Measurements from ENCODE around the gene DIRAS3.
"Not testable (repeated sequence)": the region's sequence is repeated elsewhere in the genome, so short reads cannot be mapped to it uniquely, and the experiment has no call there.

Gene DIRAS3

GRCh38 chr1:68049941-68050878 is at the start of gene DIRAS3:
Gene DIRAS3, minus strand, starts transcription at chr1:68050627. Its CDS starts 3,330 bp downstream, at chr1:68047297.
- Histone ChIP-seq H3K9me3 (ENCODE audit: control insufficient read depth, low read depth, low read length) (no peaks in the 10 kb centered on the region), H3K27me3 (ENCODE audit: control insufficient read depth, insufficient read depth, low read length) (peaks cover 35% of the 10 kb centered on the region), H3K4me3 (ENCODE audit: low read length) (peak within 1 kb of the TSS; percentile 52), H3K27ac (ENCODE audit: low read length) (no peak within 1 kb of the TSS), H3K9ac (ENCODE audit: low read length) (no peak within 1 kb of the TSS), H3K4me1 (ENCODE audit: control insufficient read depth, low read depth, low read length) (no peaks in the 10 kb centered on the region), H3K36me3 (ENCODE audit: control insufficient read depth, low read depth, low read length) (no peaks in the 10 kb centered on the region)

- Histone ChIP-seq H3K36me3 (ENCODE audit: control insufficient read depth, low read depth, low read length) (no peaks in the 10 kb centered on the region), H3K9me3 (ENCODE audit: control insufficient read depth, low read depth, low read length) (no peaks in the 10 kb centered on the region), H3K4me1 (ENCODE audit: control insufficient read depth, low read depth, low read length) (no peaks in the 10 kb centered on the region), H3K9ac (ENCODE audit: low read length) (no peak overlapping the region), H3K4me3 (ENCODE audit: low read length) (no peak overlapping the region), H3K27me3 (ENCODE audit: control insufficient read depth, insufficient read depth, low read length) (no peaks in the 10 kb centered on the region), H3K27ac (ENCODE audit: low read length) (no peak overlapping the region)
Measured at GRCh38 chr1:68093737-68094136, 43.3 kb upstream of the DIRAS3 start.

- H3K4me1 ChIP-seq (ENCODE audit: control insufficient read depth, low read depth, low read length) = no peaks in the 10 kb centered on the region
- H3K36me3 ChIP-seq (ENCODE audit: control insufficient read depth, low read depth, low read length) = no peaks in the 10 kb centered on the region
- no peaks in the 10 kb centered on the region for H3K9me3 ChIP-seq (ENCODE audit: control insufficient read depth, low read depth, low read length)
Measured at GRCh38 chr1:68087184-68087583, 36.8 kb upstream of the DIRAS3 start.

GRCh38 chr1:68085752-68086151 is 35.3 kb upstream of the DIRAS3 start:
- H3K9ac ChIP-seq (ENCODE audit: low read length) = no peak overlapping the region
- H3K4me3 ChIP-seq (ENCODE audit: low read length) = no peak overlapping the region
- H3K27ac ChIP-seq (ENCODE audit: low read length) = no peak overlapping the region
- no peaks in the 10 kb centered on the region for H3K36me3 ChIP-seq (ENCODE audit: control insufficient read depth, low read depth, low read length)
- H3K27me3 ChIP-seq (ENCODE audit: control insufficient read depth, insufficient read depth, low read length) = no peaks in the 10 kb centered on the region
- no peaks in the 10 kb centered on the region for H3K9me3 ChIP-seq (ENCODE audit: control insufficient read depth, low read depth, low read length)
- no peaks in the 10 kb centered on the region for H3K4me1 ChIP-seq (ENCODE audit: control insufficient read depth, low read depth, low read length)

More at GRCh38 chr1:68087184-68087583, 36.8 kb upstream of the DIRAS3 start:
- Histone ChIP-seq H3K4me3 (ENCODE audit: low read length) (no peak overlapping the region), H3K9ac (ENCODE audit: low read length) (no peak overlapping the region), H3K27ac (ENCODE audit: low read length) (no peak overlapping the region), H3K27me3 (ENCODE audit: control insufficient read depth, insufficient read depth, low read length) (no peaks in the 10 kb centered on the region)

GRCh38 chr1:68083686-68084085 is 33.3 kb upstream of the DIRAS3 start:
- Histone ChIP-seq H3K36me3 (ENCODE audit: control insufficient read depth, low read depth, low read length) (no peaks in the 10 kb centered on the region), H3K4me3 (ENCODE audit: low read length) (no peak overlapping the region), H3K4me1 (ENCODE audit: control insufficient read depth, low read depth, low read length) (no peaks in the 10 kb centered on the region), H3K27me3 (ENCODE audit: control insufficient read depth, insufficient read depth, low read length) (no peaks in the 10 kb centered on the region), H3K9ac (ENCODE audit: low read length) (no peak overlapping the region), H3K27ac (ENCODE audit: low read length) (no peak overlapping the region), H3K9me3 (ENCODE audit: control insufficient read depth, low read depth, low read length) (no peaks in the 10 kb centered on the region)

- H3K27ac ChIP-seq (ENCODE audit: low read length) = no peak overlapping the region
- no peaks in the 10 kb centered on the region for H3K4me1 ChIP-seq (ENCODE audit: control insufficient read depth, low read depth, low read length)
- no peaks in the 10 kb centered on the region for H3K36me3 ChIP-seq (ENCODE audit: control insufficient read depth, low read depth, low read length)
- no peaks in the 10 kb centered on the region for H3K9me3 ChIP-seq (ENCODE audit: control insufficient read depth, low read depth, low read length)
- H3K4me3 ChIP-seq (ENCODE audit: low read length) = no peak overlapping the region
- no peaks in the 10 kb centered on the region for H3K27me3 ChIP-seq (ENCODE audit: control insufficient read depth, insufficient read depth, low read length)
- H3K9ac ChIP-seq (ENCODE audit: low read length) = no peak overlapping the region
Measured at GRCh38 chr1:68081775-68082283, 31.4 kb upstream of the DIRAS3 start.

GRCh38 chr1:68078647-68079046 is 28.2 kb upstream of the DIRAS3 start:
- no peak overlapping the region for H3K9ac ChIP-seq (ENCODE audit: low read length)
- no peak overlapping the region for H3K4me3 ChIP-seq (ENCODE audit: low read length)
- no peak overlapping the region for H3K27ac ChIP-seq (ENCODE audit: low read length)
- no peaks in the 10 kb centered on the region for H3K36me3 ChIP-seq (ENCODE audit: control insufficient read depth, low read depth, low read length)
- no peaks in the 10 kb centered on the region for H3K9me3 ChIP-seq (ENCODE audit: control insufficient read depth, low read depth, low read length)
- no peaks in the 10 kb centered on the region for H3K4me1 ChIP-seq (ENCODE audit: control insufficient read depth, low read depth, low read length)
- no peaks in the 10 kb centered on the region for H3K27me3 ChIP-seq (ENCODE audit: control insufficient read depth, insufficient read depth, low read length)

GRCh38 chr1:68074472-68074871 is 24.0 kb upstream of the DIRAS3 start:
- H3K9me3 ChIP-seq (ENCODE audit: control insufficient read depth, low read depth, low read length) = no peaks in the 10 kb centered on the region
- no peak overlapping the region for H3K27ac ChIP-seq (ENCODE audit: low read length)
- no peak overlapping the region for H3K9ac ChIP-seq (ENCODE audit: low read length)
- H3K4me1 ChIP-seq (ENCODE audit: control insufficient read depth, low read depth, low read length) = peaks cover 5% of the 10 kb centered on the region
- H3K4me3 ChIP-seq (ENCODE audit: low read length) = no peak overlapping the region
- H3K27me3 ChIP-seq (ENCODE audit: control insufficient read depth, insufficient read depth, low read length) = no peaks in the 10 kb centered on the region
- H3K36me3 ChIP-seq (ENCODE audit: control insufficient read depth, low read depth, low read length) = no peaks in the 10 kb centered on the region

- H3K36me3 ChIP-seq (ENCODE audit: control insufficient read depth, low read depth, low read length) = no peaks in the 10 kb centered on the region
- H3K27me3 ChIP-seq (ENCODE audit: control insufficient read depth, insufficient read depth, low read length) = no peaks in the 10 kb centered on the region
- H3K27ac ChIP-seq (ENCODE audit: low read length) = no peak overlapping the region
- H3K9me3 ChIP-seq (ENCODE audit: control insufficient read depth, low read depth, low read length) = no peaks in the 10 kb centered on the region
- H3K4me1 ChIP-seq (ENCODE audit: control insufficient read depth, low read depth, low read length) = peaks cover 3% of the 10 kb centered on the region
- H3K9ac ChIP-seq (ENCODE audit: low read length) = no peak overlapping the region
- no peak overlapping the region for H3K4me3 ChIP-seq (ENCODE audit: low read length)
Measured at GRCh38 chr1:68065766-68066165, 15.3 kb upstream of the DIRAS3 start.

GRCh38 chr1:68058053-68058452 is 7.6 kb upstream of the DIRAS3 start:
- not testable (repeated sequence) for H3K9me3 ChIP-seq (ENCODE audit: control insufficient read depth, low read depth, low read length); H3K4me1 ChIP-seq (ENCODE audit: control insufficient read depth, low read depth, low read length); H3K4me3 ChIP-seq (ENCODE audit: low read length); H3K36me3 ChIP-seq (ENCODE audit: control insufficient read depth, low read depth, low read length); H3K9ac ChIP-seq (ENCODE audit: low read length); H3K27ac ChIP-seq (ENCODE audit: low read length); H3K27me3 ChIP-seq (ENCODE audit: control insufficient read depth, insufficient read depth, low read length)

GRCh38 chr1:68057564-68057963 is 7.1 kb upstream of the DIRAS3 start:
- Histone ChIP-seq H3K4me3 (ENCODE audit: low read length) (no peak overlapping the region), H3K36me3 (ENCODE audit: control insufficient read depth, low read depth, low read length) (no peaks in the 10 kb centered on the region), H3K27me3 (ENCODE audit: control insufficient read depth, insufficient read depth, low read length) (no peaks in the 10 kb centered on the region), H3K4me1 (ENCODE audit: control insufficient read depth, low read depth, low read length) (no peaks in the 10 kb centered on the region), H3K9ac (ENCODE audit: low read length) (no peak overlapping the region), H3K9me3 (ENCODE audit: control insufficient read depth, low read depth, low read length) (no peaks in the 10 kb centered on the region), H3K27ac (ENCODE audit: low read length) (no peak overlapping the region)

- Histone ChIP-seq H3K4me1 (ENCODE audit: control insufficient read depth, low read depth, low read length) (no peaks in the 10 kb centered on the region), H3K9me3 (ENCODE audit: control insufficient read depth, low read depth, low read length) (no peaks in the 10 kb centered on the region), H3K4me3 (ENCODE audit: low read length) (no peak overlapping the region), H3K36me3 (ENCODE audit: control insufficient read depth, low read depth, low read length) (no peaks in the 10 kb centered on the region), H3K27ac (ENCODE audit: low read length) (no peak overlapping the region), H3K27me3 (ENCODE audit: control insufficient read depth, insufficient read depth, low read length) (peaks cover 2% of the 10 kb centered on the region), H3K9ac (ENCODE audit: low read length) (no peak overlapping the region)
Measured at GRCh38 chr1:68057050-68057449, 6.6 kb upstream of the DIRAS3 start.

Measured in iPS-18a (cell line).